CD4-positive, alpha-beta T cell treated with Interleukin-6 at 100 ng/mL for 8 hours (primary cell): Measurements from ENCODE around the gene LPP.
"Not testable (repeated sequence)": the region's sequence is repeated elsewhere in the genome, so short reads cannot be mapped to it uniquely, and the experiment has no call there.

Experiments used
- DNase-seq: peaks from one replicate; pipeline ENCODE4 v3.0.0-alpha.2; 2020; ENCODE audit warnings: mixed read lengths, low spot score

LPP gene, protein sequence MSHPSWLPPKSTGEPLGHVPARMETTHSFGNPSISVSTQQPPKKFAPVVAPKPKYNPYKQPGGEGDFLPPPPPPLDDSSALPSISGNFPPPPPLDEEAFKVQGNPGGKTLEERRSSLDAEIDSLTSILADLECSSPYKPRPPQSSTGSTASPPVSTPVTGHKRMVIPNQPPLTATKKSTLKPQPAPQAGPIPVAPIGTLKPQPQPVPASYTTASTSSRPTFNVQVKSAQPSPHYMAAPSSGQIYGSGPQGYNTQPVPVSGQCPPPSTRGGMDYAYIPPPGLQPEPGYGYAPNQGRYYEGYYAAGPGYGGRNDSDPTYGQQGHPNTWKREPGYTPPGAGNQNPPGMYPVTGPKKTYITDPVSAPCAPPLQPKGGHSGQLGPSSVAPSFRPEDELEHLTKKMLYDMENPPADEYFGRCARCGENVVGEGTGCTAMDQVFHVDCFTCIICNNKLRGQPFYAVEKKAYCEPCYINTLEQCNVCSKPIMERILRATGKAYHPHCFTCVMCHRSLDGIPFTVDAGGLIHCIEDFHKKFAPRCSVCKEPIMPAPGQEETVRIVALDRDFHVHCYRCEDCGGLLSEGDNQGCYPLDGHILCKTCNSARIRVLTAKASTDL

GRCh38 chr3:188154014-188154808 is at the start of gene LPP:
TSS of gene LPP (plus strand) at chr3:188154157. CDS start at chr3:188406121, 251,964 bp downstream.
- DNase-seq: peak; percentile 78

GRCh38 chr3:188106006-188106405 is 48.0 kb upstream of the LPP start:
- DNase-seq: no peak

DNA sequence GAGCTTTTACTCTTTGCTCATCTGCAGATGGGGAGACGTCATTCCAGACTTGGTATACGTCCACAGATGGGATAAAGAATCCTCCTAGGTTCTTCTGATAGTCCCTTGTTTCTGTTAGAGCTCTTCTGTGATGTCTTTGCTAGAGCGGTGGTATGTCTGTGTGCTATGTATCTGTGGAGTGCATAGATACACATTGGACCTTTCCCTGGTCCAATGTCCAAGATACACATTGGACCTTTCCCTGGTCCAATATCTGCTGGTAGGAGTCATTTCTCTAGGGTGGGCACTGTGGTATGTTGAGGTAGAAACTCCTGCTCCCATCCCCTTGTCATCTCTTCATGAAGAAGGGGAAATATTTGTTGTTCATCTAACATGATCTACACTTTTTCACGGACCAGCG is 47.5 kb upstream of the LPP start:
- no peak for DNase-seq

- DNase-seq: no peak
Observed at GRCh38 chr3:188106887-188107830, 46.8 kb upstream of the LPP start.

DNA sequence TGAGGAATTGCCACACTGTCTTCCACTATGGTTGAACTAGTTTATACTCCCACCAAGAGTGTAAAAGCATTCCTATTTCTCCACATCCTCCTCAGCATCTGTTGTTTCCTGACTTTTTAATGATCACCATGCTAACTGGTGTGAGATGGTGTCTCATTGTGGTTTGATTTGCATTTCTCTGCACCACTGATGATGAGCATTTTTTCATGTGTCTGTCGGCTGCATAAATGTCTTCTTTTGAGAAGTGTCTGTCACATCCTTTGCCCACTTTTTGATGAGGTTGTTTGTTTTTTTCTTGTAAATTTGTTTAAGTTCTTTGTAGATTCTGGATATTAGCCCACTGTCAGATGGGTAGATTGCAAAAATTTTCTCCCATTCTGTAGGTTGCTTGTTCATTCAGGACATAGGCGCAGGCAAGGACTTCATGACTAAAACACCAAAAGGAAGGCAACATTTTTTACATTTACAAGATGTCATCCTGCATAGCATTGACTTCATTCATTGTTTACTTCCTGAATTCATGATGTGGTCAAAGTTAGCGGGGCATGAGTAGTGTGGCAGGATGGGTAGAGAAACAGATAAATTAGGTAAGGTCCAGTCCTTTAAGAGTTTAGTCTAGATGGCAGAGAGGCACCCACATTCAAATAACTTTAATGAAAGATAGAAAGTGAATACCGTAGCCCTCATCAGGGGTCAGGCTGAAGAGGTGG is 45.1 kb upstream of the LPP start:
- DNase-seq: no peak

DNA sequence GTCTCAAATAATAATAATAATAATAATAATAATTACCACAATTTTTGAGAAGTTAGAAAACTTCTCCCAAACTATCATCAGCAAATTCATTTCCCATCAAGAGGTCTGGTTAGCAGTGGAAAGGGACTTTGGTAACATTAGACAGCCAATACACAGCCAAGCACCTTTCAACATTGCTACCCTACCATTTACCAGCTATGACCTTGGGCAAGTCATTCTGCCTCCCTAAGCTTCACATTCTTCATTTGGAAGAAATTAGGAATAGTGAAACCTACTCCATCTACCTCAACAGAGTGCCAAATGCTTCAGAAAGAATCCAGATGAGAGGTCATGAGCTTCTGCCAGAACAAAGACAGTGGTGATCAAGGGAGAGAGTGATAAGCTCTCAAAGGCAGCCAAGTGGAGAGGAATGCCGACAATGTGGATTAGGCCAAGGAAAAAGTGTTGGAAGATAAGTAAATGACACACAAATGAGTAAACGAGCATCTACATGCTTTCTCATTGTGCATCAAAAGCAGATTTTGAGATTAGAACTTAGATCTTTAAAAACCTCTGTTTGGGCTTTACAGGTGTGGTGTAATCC is 42.9 kb upstream of the LPP start:
- no peak for DNase-seq

GRCh38 chr3:188113756-188114155 is 40.2 kb upstream of the LPP start:
- DNase-seq: no peak

DNA sequence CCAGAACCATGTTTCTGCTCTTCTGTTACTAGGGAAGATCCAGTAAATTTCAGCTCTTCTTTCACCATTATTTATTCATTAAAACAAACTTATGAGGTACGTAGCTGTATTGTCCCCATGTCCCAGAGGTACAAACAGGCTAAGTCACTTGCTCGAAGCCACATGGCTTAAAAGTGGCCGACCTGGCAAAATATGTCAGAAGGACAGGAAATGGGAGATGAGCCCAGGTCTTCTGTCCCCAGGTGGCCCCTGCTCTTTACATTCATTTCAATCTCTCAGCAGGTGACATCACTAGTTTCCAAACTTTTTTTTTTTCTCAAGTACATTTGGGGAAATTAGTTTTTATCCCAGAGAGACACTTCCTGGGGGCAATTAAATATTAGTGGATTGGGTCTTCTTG is 34.1 kb upstream of the LPP start:
- no peak for DNase-seq

DNA sequence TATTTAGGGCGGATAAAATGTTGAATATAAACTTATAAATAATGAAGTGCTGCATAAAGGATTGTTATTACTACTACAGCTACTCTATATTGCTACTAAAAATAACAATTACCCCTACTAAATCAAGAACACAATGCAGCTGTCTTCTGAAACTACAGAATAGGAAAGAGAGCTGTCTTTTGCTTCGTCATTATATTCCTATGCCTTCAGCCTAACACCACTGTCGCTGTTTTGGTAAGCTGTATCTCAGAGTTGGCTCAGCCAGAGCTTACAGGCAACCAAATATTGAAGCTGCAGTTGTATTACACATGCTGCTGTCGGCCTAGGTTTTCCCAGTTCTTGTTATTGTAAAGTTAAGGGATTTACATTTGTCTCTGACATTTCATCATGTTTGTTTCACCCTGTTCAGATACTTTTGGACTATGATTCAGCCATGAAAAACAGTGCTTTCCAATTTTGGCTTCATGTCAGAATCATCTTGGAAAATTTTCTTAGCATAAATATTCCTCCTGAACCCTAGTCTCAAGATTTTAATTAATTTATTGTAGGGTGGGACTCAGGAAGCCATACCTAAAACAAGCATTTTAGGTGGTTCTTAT is 31.3 kb upstream of the LPP start:
- no peak for DNase-seq

DNA sequence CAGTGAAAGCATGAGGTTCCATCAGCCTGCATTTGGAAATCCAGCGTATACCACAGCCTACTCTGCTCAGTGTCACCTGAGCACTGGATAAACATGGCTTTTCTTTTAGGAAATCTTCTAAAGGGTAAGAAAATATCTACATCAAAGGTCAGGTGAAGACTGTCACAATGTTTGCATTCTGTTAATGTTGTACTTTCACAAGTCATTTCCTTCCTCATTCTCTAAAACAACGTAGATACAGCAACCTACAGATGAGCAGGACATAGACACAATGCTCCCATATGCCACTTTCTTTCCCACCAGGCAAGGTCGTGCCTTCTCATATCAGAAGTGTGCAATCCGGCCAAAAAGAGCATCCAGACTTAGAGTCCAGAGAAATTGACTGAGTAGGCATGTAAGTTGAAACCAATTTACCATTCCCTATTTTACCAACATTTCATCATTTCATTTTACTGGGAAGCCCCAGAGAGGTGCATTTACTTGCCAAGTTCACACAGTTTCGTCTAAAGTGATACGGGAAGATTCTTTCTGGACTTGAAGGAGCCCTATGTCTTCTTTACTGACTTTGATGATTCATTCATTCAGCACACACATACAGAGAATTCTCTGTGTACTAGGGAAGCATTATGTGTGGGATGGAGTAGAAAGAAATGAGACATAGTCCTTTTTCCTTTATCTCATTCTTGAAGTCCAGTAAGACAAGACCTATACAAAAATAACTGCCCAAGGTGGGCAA is 30.6 kb upstream of the LPP start:
- no peak for DNase-seq

DNA sequence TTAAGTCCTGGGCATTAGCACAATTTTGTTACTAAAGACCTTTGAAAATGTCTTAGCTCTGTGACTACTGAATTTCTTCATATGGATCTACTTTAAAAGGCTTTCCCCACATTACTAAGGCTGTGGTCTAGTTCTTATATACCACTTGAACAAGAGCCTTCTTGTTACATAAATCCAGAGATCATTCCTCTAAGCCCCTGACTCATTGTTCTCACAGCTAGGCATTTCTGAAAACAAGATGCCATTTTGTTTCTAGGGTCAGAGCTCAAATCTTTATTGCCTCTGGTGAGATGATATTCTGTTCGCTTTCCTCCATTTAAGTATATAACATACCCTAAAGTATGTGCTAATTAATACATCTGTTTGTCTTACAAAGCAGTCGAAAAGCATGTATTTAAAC is 29.8 kb upstream of the LPP start:
- DNase-seq: no peak

GRCh38 chr3:188125076-188125475 is 28.9 kb upstream of the LPP start:
- no peak for DNase-seq

GRCh38 chr3:188126276-188126675 is 27.7 kb upstream of the LPP start:
- no peak for DNase-seq

DNA sequence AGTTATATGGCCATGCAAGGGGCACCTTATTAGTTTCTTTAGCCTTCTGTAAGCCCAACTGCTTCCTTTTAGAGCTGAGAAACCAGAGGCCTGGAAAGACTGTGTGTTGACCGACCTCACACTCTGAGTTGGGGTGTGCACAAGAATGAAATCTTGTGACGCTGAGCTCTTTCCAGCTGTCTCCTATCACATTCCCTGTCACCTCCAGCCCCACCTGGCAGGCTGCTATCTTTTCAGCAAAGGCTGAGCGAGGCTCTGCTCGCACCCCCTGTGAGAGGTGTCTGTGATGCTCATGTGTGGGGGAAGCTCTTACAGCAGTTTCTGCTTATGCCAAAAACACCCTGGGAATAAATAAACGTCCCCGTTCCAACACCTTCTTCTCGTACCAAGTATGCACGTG is 27.0 kb upstream of the LPP start:
- no peak for DNase-seq

- DNase-seq: no peak
Observed at GRCh38 chr3:188128905-188129304, 25.1 kb upstream of the LPP start.

GRCh38 chr3:188131023-188131422 is 22.9 kb upstream of the LPP start:
- DNase-seq: not testable (repeated sequence)

GRCh38 chr3:188133219-188133618 is 20.7 kb upstream of the LPP start:
- DNase-seq: no peak

GRCh38 chr3:188133646-188134045 is 20.3 kb upstream of the LPP start:
- DNase-seq: no peak

DNA sequence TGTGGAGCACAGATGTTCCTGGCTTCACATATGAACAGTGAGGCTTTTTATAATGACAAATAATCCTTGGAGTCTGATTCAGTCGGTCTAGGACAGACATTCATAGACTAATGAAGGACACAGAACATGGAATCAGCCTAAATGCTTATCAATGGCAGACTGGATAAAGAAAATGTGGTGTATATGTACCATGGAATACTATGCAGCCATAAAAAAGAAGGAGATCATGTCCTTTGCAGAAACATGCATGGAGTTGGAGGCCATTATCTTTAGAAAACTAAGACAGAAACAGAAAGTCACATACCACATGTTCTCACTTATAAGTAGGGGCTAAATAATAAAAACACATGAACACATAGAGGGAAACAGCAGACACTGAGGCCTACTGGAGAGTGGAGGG is 19.9 kb upstream of the LPP start:
- no peak for DNase-seq

DNA sequence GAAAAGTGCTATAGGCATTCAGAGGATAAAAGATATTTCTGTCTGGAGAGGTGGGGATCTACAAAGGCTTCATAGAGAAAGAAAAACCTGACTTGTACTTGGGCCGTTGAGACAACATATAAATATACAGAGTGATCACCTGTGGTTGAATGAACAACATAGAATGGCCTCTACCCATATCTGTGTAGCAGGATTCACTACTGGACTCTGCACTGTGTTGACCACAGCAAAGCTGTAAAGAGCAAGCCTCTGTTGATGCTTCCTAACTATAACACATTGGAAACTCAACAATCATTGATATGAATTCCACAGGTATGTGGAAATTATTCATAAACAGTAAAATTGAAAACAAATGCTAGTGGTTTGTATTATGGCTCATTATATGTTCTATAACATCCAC is 19.1 kb upstream of the LPP start:
- no peak for DNase-seq
